ENCODE data around the gene BCKDK.

The BCKDK gene

DNA sequence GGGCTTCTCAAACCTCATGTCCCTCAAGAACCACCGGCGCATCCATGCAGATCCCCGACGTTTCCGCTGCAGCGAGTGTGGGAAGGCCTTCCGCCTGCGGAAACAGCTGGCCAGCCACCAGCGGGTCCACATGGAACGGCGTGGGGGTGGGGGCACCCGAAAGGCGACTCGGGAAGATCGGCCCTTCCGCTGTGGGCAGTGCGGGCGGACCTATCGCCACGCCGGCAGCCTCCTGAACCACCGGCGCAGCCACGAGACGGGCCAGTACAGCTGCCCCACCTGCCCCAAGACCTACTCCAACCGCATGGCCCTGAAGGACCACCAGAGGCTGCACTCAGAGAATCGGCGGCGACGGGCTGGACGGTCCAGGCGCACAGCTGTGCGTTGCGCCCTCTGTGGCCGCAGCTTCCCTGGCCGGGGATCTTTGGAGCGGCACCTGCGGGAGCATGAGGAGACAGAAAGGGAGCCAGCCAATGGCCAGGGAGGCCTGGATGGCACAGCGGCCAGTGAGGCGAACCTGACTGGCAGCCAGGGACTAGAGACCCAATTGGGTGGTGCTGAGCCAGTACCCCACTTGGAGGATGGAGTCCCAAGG lies 28.1 kb upstream of the BCKDK start:
- DNase-seq (ENCODE audit: low read depth): no peak

DNA sequence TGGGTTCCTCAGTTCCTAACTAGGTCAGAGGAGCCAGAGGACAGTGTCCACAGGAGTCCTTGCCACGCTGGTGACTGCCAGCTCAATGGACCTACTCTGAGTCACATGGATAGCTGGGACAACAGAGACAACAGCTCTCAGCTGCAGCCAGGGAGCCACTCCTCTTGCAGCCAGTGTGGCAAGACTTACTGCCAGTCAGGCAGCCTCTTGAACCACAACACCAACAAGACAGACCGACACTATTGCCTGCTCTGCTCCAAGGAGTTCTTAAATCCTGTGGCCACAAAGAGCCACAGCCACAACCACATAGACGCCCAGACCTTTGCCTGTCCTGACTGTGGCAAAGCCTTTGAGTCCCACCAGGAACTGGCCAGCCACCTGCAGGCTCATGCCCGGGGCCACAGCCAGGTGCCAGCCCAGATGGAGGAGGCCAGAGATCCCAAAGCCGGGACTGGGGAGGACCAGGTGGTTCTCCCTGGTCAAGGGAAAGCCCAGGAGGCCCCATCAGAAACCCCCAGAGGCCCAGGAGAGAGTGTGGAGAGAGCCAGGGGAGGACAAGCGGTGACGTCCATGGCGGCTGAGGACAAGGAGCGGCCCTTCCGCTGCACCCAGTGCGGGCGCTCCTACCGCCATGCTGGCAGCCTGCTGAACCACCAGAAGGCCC lies 27.3 kb upstream of the BCKDK start:
- DNase-seq (ENCODE audit: low read depth): no peak

DNA sequence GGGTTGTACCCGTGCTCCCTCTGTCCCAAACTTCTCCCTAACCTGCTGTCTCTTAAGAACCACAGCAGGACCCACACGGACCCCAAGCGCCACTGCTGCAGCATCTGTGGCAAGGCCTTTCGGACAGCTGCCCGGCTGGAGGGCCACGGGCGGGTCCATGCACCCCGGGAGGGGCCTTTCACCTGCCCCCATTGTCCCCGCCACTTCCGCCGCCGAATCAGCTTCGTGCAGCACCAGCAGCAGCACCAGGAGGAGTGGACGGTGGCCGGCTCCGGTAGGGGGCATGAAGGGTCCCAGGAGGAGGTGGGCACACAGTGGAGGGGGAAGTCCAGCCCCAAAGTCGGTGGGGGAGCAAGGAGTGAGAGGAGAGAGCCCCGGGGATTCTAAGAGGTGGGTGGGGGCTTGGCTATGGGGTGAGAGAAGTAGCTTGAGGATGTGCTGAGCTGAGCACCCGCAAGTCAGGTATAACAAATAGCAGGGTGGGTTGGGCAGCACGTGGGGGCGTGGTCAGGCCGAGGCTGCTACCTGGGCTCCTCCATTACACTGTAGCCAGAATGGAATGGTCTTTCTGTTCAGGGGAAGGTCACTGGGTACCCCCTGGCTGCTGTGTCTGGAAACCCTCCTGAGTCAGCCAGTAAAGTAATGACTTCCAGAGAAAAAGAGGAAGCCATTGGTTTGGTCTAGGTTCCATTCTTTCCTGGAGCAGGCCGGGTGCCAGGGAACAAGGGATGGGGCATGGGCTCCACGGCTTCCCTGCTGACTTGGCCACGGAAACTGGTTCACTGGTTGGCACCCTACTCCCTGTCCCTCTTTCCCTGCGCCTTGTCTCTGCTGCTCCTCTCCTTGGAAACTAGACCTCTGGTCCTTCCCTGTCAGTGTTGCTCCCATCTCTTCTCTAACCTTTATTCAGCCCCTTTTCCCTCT lies 26.5 kb upstream of the BCKDK start:
- no peak for DNase-seq (ENCODE audit: low read depth)

GRCh38 chr16:31082368-31083045 lies 25.7 kb upstream of the BCKDK start:
- no peak for DNase-seq (ENCODE audit: low read depth)

DNA sequence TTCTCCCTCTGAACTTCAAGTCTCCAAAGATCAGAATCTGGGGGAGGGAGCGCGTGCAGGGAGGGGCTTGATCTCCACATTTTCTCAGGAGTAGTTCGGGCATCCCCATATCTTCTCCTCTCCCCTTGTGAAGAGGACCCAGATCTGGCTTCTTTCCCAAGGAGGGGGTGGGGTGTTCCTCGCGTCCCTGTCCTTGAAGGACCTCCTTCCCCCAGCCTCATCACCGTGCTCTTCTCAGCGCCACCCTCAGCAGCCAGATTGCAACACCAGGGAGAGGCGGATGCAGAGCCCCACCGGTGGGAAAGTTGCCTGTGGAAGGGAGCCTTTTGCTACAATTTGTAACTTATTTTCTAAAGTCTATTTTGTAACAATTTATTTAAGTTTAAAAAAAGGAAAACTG lies 25.1 kb upstream of the BCKDK start:
- DNase-seq (ENCODE audit: low read depth): no peak

DNA sequence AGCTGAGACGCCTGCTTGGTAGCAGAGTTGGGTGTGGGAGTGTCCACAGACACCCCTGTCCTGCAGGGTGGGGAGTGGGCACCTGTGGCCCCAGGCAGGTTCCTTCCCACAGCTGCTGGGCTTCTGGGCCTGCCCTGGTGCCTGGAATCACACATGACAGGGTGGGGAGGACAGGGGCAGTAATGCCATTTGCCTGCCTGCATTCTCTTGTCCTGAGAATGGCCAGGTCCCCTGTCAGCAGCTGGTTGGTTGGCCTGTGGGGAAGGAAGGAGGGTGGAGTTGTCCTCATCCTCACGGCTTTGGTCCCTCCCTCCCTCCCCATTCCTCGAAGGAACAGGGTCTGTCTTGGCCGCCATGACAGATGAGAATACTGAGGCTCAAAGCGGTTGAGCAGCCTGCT lies 24.6 kb upstream of the BCKDK start:
- DNase-seq (ENCODE audit: low read depth): no peak

DNA sequence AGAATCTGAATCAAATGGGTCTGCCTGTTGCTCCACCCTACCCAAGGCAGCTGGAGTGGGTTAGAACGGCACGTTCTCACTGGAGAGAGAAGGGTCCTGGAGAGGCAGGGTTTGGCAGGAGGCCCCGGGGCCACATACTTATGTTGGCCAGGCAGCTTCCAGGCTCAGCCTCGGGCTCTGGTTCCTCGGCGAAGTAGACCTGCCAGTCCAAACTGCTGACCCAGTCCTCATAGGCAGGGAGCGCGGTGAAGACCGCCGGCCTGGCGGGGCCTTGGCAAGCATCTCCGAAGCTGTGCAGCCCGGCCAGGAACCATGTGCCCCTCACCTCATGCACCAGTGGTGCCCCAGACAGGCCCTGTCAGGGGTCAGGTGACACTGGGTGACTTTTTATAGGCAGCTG lies 24.2 kb upstream of the BCKDK start:
- no peak for DNase-seq (ENCODE audit: low read depth)

GRCh38 chr16:31084584-31085302 lies 23.4 kb upstream of the BCKDK start:
- no peak for DNase-seq (ENCODE audit: low read depth)

DNA sequence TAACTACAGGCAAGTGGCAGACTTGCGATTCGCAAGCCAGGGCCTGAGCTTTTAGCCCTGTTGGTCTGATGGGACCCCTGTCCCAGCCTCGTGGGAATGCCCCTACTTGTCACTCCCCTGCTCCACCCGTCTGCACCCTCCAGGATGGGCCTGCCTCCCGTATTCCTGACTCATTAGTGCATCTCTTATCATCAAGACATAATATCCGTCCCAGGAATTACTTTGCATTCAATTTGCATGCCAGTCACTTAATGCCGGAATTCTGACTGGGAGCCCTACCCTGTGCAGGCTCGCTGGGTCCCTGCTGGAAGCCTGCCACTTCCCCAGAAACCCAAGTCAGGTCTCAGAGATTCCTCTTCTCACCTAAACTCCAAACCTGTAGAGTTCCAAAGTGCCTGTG lies 22.8 kb upstream of the BCKDK start:
- DNase-seq (ENCODE audit: low read depth): no peak

DNA sequence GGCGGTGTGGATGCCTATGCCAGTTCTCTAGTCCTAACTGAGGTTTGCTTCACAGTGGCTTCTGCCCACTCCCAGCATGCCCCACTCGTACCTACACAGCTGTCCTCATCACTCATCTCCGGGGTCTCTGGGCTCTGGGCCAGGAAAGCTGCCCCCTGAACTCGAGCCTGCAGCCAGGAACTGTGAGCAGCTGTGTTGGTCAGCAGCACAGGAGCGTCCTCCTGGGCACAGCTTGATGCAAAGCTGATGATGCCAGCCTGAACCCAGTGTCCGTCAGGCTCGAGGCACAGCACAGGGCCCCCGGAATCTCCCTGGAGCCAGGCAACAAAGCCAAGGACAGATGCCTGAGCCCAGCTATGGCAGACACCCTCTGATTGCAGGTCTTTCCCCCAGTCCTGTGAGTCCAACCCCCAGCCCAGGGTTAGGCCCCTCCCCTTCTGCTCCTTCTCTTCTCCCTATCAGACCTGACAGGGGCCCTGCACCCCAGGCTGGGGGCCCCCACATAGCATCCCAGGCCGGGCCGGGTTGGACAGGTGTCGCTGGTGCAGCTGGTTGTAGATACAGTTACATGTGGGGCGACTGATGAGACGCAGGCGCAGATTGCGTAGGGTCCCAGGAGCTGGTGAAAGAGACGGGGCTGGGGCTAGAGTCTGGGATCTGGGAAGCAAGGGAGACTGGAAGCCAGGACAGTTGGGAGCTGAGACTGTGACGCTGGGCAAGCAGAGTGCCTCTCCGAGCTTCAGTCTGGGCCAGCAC lies 22.1 kb upstream of the BCKDK start:
- no peak for DNase-seq (ENCODE audit: low read depth)

DNA sequence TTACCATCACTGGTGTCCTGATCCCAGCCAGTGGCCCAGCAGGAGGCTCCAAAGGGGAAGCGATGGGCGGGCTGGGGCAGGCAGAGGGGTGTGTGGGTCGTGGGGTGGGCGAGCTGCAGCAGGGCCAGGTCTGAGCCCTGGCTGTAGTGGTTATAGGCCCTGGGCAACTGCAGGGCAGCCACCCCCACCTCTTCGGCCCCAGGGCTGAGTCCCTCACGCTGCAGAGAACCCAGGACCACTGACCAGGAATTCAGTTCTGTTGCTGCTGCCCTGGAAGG lies 21.6 kb upstream of the BCKDK start:
- DNase-seq (ENCODE audit: low read depth): no peak

DNA sequence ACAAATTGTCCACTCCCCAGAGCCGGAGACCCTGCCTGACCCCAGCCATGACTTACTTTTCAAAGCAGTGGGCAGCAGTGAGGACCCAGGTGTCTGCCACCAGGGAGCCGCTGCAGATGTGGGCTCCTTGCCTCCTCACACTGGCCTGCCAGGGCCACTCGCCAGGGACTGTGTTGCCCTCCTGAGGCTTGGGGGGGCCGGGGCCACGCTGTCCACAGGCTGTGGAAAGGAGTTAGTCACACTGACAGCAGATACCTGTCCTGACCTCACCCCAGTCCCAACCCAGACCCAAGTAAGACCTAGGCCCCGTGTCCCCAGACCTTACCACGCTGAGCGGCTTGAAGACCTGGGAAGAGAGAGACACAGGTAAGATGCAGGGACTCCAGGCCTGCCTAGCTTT lies 20.7 kb upstream of the BCKDK start:
- DNase-seq (ENCODE audit: low read depth): no peak

DNA sequence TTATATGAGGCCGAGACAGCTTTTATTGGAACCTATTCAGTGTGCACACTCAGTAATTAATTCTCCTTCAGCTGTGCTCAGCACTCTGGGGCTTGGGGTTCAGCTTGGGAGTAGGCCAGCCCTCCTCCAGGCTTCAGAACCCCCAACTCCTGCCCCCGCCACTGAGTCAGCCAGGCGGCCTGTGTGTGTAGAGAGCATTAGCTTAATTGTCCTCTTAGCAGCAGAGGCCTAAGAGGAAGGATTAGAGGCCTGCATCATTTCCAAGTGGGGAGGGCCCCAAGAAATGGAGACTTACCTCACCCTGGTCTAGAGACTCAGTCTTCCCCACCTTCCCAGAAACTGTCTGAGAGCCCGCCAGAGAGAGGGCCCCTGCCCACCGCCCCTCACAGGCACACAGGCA lies 20.2 kb upstream of the BCKDK start:
- DNase-seq (ENCODE audit: low read depth): no peak

DNA sequence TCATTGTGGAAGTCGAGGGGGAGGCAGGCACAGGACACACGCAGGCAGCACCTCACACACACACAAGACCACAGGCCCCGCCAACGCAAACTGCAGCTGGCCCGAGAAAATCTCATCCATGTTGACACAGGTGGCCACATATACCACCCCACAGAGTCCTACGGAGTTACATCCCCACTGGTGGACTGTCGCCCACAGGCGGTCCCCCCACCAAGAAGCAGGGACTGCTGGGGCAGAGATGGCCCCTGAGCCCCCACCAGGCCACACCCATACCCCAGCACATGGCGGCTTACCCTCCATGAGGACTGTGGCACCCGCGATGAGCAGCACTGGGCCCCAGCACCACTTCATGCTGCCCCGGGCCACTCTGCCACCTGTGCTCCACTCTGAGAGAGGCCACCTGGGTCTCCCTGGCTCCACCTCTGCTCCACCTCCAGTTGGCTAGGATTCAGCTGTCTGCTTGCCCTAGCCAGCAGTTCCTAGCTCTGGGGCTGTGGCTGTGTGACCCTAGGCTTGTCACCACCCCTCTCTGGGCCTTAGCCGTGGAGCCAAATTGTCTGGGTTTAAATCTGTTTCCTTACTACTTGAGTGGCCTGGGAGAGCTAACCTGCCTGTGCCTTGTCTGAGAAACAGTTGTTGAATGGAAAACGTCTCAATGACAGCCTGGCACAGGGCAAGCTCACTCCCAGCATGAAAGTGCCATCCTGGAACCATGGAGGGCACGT lies 19.6 kb upstream of the BCKDK start, which contains the start of gene PRSS53:
TSS of gene PRSS53 (minus strand) at position 485 of the 725 bp plus-strand sequence. CDS start at position 351, 134 bp downstream.
- no peak for DNase-seq (ENCODE audit: low read depth)

DNA sequence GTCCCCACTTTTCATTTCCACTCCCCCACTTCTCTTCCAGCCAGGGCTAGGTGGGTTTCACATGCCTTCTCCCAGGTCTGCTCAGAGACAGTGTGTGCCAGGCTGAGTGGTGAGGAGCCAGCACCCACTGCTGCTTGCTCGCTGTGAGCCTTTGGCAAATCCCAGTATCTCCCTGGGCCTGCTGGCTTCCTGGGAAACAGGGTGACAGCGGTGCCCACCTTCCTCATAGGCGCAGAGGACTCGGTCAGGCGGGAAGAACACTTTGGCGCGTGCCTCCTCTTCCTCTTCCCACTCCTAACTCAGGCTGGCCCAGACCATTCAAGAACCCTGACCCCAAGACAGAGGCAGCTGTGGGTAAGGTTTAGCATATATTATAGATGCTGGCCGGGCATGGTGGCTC lies 19.0 kb upstream of the BCKDK start:
- DNase-seq (ENCODE audit: low read depth): no peak

DNA sequence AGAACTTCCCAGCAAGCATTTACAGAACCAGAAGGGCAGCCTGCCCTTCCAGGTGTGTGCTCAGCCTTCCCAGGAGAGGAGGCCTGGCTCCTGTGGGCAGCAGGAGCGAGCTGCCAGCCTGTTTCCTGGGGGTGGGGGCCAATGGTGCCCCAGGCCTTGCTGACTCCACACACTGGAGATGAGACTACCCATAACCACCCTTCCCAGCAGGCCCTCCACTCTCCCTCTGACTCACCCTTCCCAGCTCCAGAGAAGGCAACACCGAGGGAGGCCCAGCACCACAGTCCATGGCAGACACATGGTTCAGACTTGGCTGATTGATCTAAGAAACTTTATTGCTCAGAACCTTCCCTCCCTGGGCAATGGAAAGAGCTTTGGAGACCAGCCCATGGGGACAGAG lies 17.6 kb upstream of the BCKDK start:
- no peak for DNase-seq (ENCODE audit: low read depth)

DNA sequence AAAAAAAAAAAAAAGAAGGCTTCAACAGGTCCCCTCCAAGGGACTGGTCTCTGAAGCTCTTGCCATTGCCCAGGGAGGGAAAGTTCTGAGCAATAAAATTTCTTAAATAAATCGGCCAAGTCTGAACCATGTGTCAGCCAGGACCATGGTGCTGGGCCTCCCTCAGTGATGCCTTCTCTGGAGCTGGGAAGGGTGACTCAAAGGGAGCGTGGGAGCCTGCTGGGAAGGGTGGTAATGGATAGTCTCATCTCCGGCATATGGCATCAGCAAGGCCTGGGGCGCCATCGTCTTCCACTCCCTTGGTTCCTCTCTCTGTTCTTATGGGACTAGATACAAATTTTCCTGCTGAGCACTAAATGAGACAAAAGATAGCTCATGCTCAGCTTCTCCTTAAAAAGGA lies 15.9 kb upstream of the BCKDK start:
- no peak for DNase-seq (ENCODE audit: low read depth)

GRCh38 chr16:31093132-31093703 lies 15.0 kb upstream of the BCKDK start:
- DNase-seq (ENCODE audit: low read depth): no peak

- no peak for DNase-seq (ENCODE audit: low read depth)
These were observed 14.1 kb upstream of the BCKDK start for GRCh38 chr16:31094088-31094423.

- DNase-seq (ENCODE audit: low read depth): peak; percentile 96
These were observed 13.6 kb upstream of the BCKDK start, which contains the start of gene VKORC1 for GRCh38 chr16:31094424-31095120. Gene VKORC1 (minus strand): TSS chr16:31094797. CDS start chr16:31094729, 68 bp downstream.

Data from HS-5 (cell line).